Naive thymus-derived CD4-positive, alpha-beta T cell (primary cell): ENCODE measurements around the gene TTC14. TPM values are rescaled to one million over a fixed set of nuclear protein-coding genes. Genes with fewer than 3 reads are reported as not detected.
"Not testable (repeated sequence)": the region's sequence is repeated elsewhere in the genome, so short reads cannot be mapped to it uniquely, and the experiment has no call there.

Experiments used
- ATAC-seq: fragments of 150-1000 bp; cut with Tn5 transposase; 2 replicates; pipeline ENCODE4 v1.10.0; 2021; ENCODE audit warnings: mild to moderate bottlenecking, moderate library complexity
- CTCF ChIA-PET: fragments of 350-600 bp; sonication (Branson Sonifier 250); formaldehyde crosslinking; loops from one replicate; lab custom pipeline; 2021; ENCODE audit warnings: antibody characterized with exemption; lab: Charles Lee
- POLR2A ChIA-PET: fragments of 350-600 bp; sonication (Branson Sonifier 250); formaldehyde crosslinking; loops from one replicate; lab custom pipeline; 2021; ENCODE audit warnings: antibody characterized with exemption, inconsistent platforms; lab: Charles Lee
- DNase-seq, 9 donors: peaks; one replicate each; pipeline versions ENCODE4 v3.0.0 to v3.0.0-alpha.2; 2020 to 2022; ENCODE audit warnings: mixed read lengths in 1 of 9
- H3K27ac ChIP-seq: one replicate; pipeline ENCODE4 v1.7.0; 2013; ENCODE audit warnings: mild to moderate bottlenecking, low read depth, low read length, moderate library complexity
- H3K27me3 ChIP-seq, 2 donors: one replicate each; pipeline ENCODE4 v1.7.0; 2013; ENCODE audit warnings: low read length in 2 of 2, mild to moderate bottlenecking in 2 of 2, moderate library complexity in 2 of 2; ENCODE audit not compliant: control insufficient read depth in 2 of 2, insufficient read depth in 2 of 2
- H3K36me3 ChIP-seq, 3 experiments: 1 replicate in 2 of 3; 2 replicates in 1 of 3; pipeline ENCODE4 v1.7.0; 2013; ENCODE audit warnings: low read length in 3 of 3, mild to moderate bottlenecking in 3 of 3, moderate library complexity in 1 of 3; ENCODE audit not compliant: insufficient read depth in 3 of 3, control insufficient read depth in 2 of 3
- H3K4me1 ChIP-seq, 2 donors: one replicate each; pipeline ENCODE4 v1.7.0; 2013; ENCODE audit warnings: low read length in 2 of 2, mild to moderate bottlenecking in 2 of 2, moderate library complexity in 1 of 2; ENCODE audit not compliant: control insufficient read depth in 2 of 2, insufficient read depth in 2 of 2
- H3K4me3 ChIP-seq: 2 replicates; pipeline ENCODE4 v1.7.0; 2013; ENCODE audit warnings: mild to moderate bottlenecking, low read length
- H3K9me3 ChIP-seq, 3 experiments: 1 replicate in 2 of 3; 2 replicates in 1 of 3; pipeline ENCODE4 v1.7.0; 2013; ENCODE audit warnings: low read length in 3 of 3; ENCODE audit not compliant: control insufficient read depth in 2 of 3
- H3K27ac Mint-ChIP-seq, 9 donors: one replicate each; pipeline ENCODE4 v1.8.0; 2020 to 2022; ENCODE audit warnings: mixed read lengths in 9 of 9, mild to moderate bottlenecking in 8 of 9, moderate library complexity in 5 of 9, inconsistent platforms in 2 of 9
- H3K27me3 Mint-ChIP-seq, 5 donors: one replicate each; pipeline ENCODE4 v1.8.0; 2021 to 2022; ENCODE audit warnings: mixed read lengths in 5 of 5, mild to moderate bottlenecking in 1 of 5
- H3K36me3 Mint-ChIP-seq, 5 donors: one replicate each; pipeline ENCODE4 v1.8.0; 2020 to 2022; ENCODE audit warnings: mixed read lengths in 5 of 5, mild to moderate bottlenecking in 3 of 5, inconsistent platforms in 1 of 5
- H3K4me1 Mint-ChIP-seq, 7 donors: one replicate each; pipeline ENCODE4 v1.8.0; 2020 to 2022; ENCODE audit warnings: mixed read lengths in 7 of 7, mild to moderate bottlenecking in 3 of 7, inconsistent platforms in 1 of 7
- H3K4me3 Mint-ChIP-seq, 10 donors: one replicate each; pipeline ENCODE4 v1.8.0; 2020 to 2022; ENCODE audit warnings: mild to moderate bottlenecking in 10 of 10, mixed read lengths in 10 of 10, moderate library complexity in 6 of 10, inconsistent platforms in 2 of 10
- H3K9me3 Mint-ChIP-seq, 11 donors: one replicate each; pipeline ENCODE4 v1.8.0; 2020 to 2022; ENCODE audit warnings: mixed read lengths in 11 of 11, mild to moderate bottlenecking in 4 of 11, inconsistent platforms in 1 of 11, moderate library complexity in 1 of 11
- intact Hi-C, 2 donors: fragments of 100-400 bp; cut with micrococcal nuclease; formaldehyde crosslinking; loops; one replicate each; pipeline ENCODE4 v1.15.1; 2023
- polyA plus RNA-seq, 2 donors: library from polyadenylated mRNA; unstranded; fragments of 300-500 nt; fragmentation: Illumina TruSeq; gene quantifications; one replicate each; pipeline ENCODE4 v1.2.3, GENCODE V29; 2021
- total RNA-seq, 6 experiments: library from RNA in 5 of 6; stranded (reverse) in 5 of 6; gene quantifications; 1 replicate in 5 of 6; 2 replicates in 1 of 6; pipeline ENCODE4 v1.2.3 and lab custom pipeline; 2021 to 2026

The TTC14 gene
- total and polyA plus RNA-seq, 7 experiments from 2014 or later = 18.7 to 201 (median 88.8) TPM

GRCh38 chr3:180611006-180611405 is 9.0 kb downstream of the TTC14 start:
- peaks cover 17 to 40% (median 33%) of the 10 kb centered on the region in 5 donors for H3K36me3 Mint-ChIP-seq
- CTCF ChIA-PET = no interaction called here

GRCh38 chr3:180612364-180612763 is 10.4 kb downstream of the TTC14 start:
- no peaks in the 10 kb centered on the region for H3K27me3 ChIP-seq
- ChIA-PET POLR2A (no interaction called here), CTCF (no interaction called here)
- H3K4me1 ChIP-seq = no peaks in the 10 kb centered on the region
- H3K27ac Mint-ChIP-seq = peak overlapping the region in 4 of 9 donors; percentile 18 to 49 (median 26)
- DNase-seq (no peak), ATAC-seq (peak; percentile 24)
- no peaks in the 10 kb centered on the region for H3K27me3 Mint-ChIP-seq
- H3K36me3 ChIP-seq = peaks cover 13 to 54% (median 40%) of the 10 kb centered on the region in 3 experiments
- no peak overlapping the region for H3K4me3 ChIP-seq
- peaks cover 13 to 34% (median 30%) of the 10 kb centered on the region in 5 donors for H3K36me3 Mint-ChIP-seq
- intact Hi-C loops = no loop called here
- no peak overlapping the region for H3K4me3 Mint-ChIP-seq
- H3K9me3 Mint-ChIP-seq = no peaks in the 10 kb centered on the region
- H3K27ac ChIP-seq = no peak overlapping the region
- peaks cover 0 to 8% (median 0%) of the 10 kb centered on the region in 7 donors for H3K4me1 Mint-ChIP-seq
- no peaks in the 10 kb centered on the region for H3K9me3 ChIP-seq

More at GRCh38 chr3:180611006-180611405, 9.0 kb downstream of the TTC14 start:
- no peak overlapping the region for H3K4me3 Mint-ChIP-seq
- H3K9me3 ChIP-seq = no peaks in the 10 kb centered on the region
- H3K27ac Mint-ChIP-seq = peak overlapping the region in 1 of 9 donors; percentile 60
- H3K27me3 ChIP-seq = no peaks in the 10 kb centered on the region
- DNase-seq (no peak), ATAC-seq (no peak)
- intact Hi-C loops = no loop called here
- no peaks in the 10 kb centered on the region for H3K27me3 Mint-ChIP-seq
- peaks cover 3 to 14% (median 9%) of the 10 kb centered on the region in 7 donors for H3K4me1 Mint-ChIP-seq
- no peaks in the 10 kb centered on the region for H3K9me3 Mint-ChIP-seq
- POLR2A ChIA-PET = no interaction called here
- no peaks in the 10 kb centered on the region for H3K4me1 ChIP-seq
- no peak overlapping the region for H3K4me3 ChIP-seq
- no peak overlapping the region for H3K27ac ChIP-seq
- peaks cover 18 to 67% (median 54%) of the 10 kb centered on the region in 3 experiments for H3K36me3 ChIP-seq

GRCh38 chr3:180615954-180616353 is 14.0 kb downstream of the TTC14 start:
- H3K27me3 ChIP-seq = no peaks in the 10 kb centered on the region
- Mint-ChIP-seq H3K27me3 (no peaks in the 10 kb centered on the region), H3K36me3 (peaks cover 0 to 30% (median 16%) of the 10 kb centered on the region in 5 donors), H3K4me3 (no peak overlapping the region), H3K27ac (peak overlapping the region in 6 of 9 donors; percentile 28 to 72 (median 47)), H3K4me1 (peaks cover 0 to 2% (median 0%) of the 10 kb centered on the region in 7 donors), H3K9me3 (peaks cover 0 to 5% (median 0%) of the 10 kb centered on the region in 11 donors)
- H3K4me1 ChIP-seq = no peaks in the 10 kb centered on the region
- intact Hi-C loops = loop anchor here in 1 of 2 donors (2.0 kb wide), 1 partner anchor 13 kb away; the partner anchor contains the start of gene TTC14
- H3K4me3 ChIP-seq = no peak overlapping the region
- no peak overlapping the region for H3K27ac ChIP-seq
- ChIA-PET POLR2A (interaction anchor here (2.3 kb wide), 1 partner anchor 14 kb away, joined by 13 read pairs; the partner anchor contains the start of gene TTC14), CTCF (no interaction called here)
- ATAC-seq = no peak
- H3K36me3 ChIP-seq = peaks cover 7 to 26% (median 12%) of the 10 kb centered on the region in 3 experiments
- no peaks in the 10 kb centered on the region for H3K9me3 ChIP-seq
- no peak for DNase-seq

GRCh38 chr3:180617049-180617448 is 15.1 kb downstream of the TTC14 start:
- Mint-ChIP-seq H3K27ac (no peak overlapping the region), H3K36me3 (peaks cover 0 to 33% (median 13%) of the 10 kb centered on the region in 5 donors), H3K4me1 (peaks cover 0 to 4% (median 0%) of the 10 kb centered on the region in 7 donors), H3K27me3 (no peaks in the 10 kb centered on the region), H3K9me3 (peaks cover 0 to 5% (median 0%) of the 10 kb centered on the region in 11 donors), H3K4me3 (no peak overlapping the region)
- no peak for DNase-seq
- H3K9me3 ChIP-seq = no peaks in the 10 kb centered on the region
- no peak overlapping the region for H3K27ac ChIP-seq
- ATAC-seq = no peak
- CTCF ChIA-PET = no interaction called here
- no peaks in the 10 kb centered on the region for H3K4me1 ChIP-seq
- H3K36me3 ChIP-seq = peaks cover 0 to 15% (median 3%) of the 10 kb centered on the region in 3 experiments
- no peak overlapping the region for H3K4me3 ChIP-seq
- POLR2A ChIA-PET = interaction anchor here (0.7 kb wide), 1 partner anchor 15 kb away, joined by 4 read pairs; the partner anchor contains the start of gene TTC14
- no peaks in the 10 kb centered on the region for H3K27me3 ChIP-seq
- intact Hi-C loops = loop anchor here in 1 of 2 donors (2.0 kb wide), 1 partner anchor 14 kb away; the partner anchor contains the start of gene TTC14

DNA sequence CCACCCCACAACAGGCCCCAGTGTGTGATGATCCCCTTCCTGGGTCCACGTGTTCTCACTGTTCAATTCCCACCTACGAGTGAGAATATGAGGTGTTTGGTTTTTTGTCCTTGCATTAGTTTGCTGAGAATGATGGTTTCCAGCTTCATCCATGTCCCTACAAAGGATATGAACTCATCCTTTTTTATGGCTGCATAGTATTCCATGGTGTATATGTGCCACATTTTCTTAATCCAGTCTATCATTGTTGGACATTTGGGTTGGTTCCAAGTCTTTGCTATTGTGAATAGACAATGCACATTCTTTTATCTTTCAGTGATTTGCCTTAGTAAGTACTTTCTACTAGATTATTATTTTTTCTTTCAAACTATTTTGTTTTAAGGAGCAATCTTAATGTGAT is 16.6 kb downstream of the TTC14 start:
- ATAC-seq, H3K27ac ChIP-seq, H3K4me1 ChIP-seq, intact Hi-C loops, DNase-seq, H3K4me3 ChIP-seq, H3K27me3 Mint-ChIP-seq, H3K27me3 ChIP-seq, H3K36me3 ChIP-seq, H3K4me3 Mint-ChIP-seq, H3K9me3 ChIP-seq, H3K27ac Mint-ChIP-seq, POLR2A ChIA-PET, CTCF ChIA-PET: not testable (repeated sequence)
- H3K9me3 Mint-ChIP-seq = peaks cover 0 to 11% (median 0%) of the 10 kb centered on the region in 11 donors
- peaks cover 0 to 35% (median 6%) of the 10 kb centered on the region in 5 donors for H3K36me3 Mint-ChIP-seq
- H3K4me1 Mint-ChIP-seq = peaks cover 2 to 18% (median 5%) of the 10 kb centered on the region in 7 donors

- peaks cover 0 to 18% (median 0%) of the 10 kb centered on the region in 11 donors for H3K9me3 Mint-ChIP-seq
- POLR2A ChIA-PET = interaction anchor here (0.6 kb wide), 1 partner anchor 23 kb away, joined by 3 read pairs; no protein-coding TSS in a partner anchor
- Histone ChIP-seq H3K36me3 (no peaks in the 10 kb centered on the region), H3K27ac (no peak overlapping the region), H3K9me3 (no peaks in the 10 kb centered on the region), H3K4me3 (no peak overlapping the region), H3K27me3 (no peaks in the 10 kb centered on the region), H3K4me1 (no peaks in the 10 kb centered on the region)
- intact Hi-C loops = no loop called here
- no peak overlapping the region for H3K4me3 Mint-ChIP-seq
- CTCF ChIA-PET = no interaction called here
- peaks cover 5 to 28% (median 13%) of the 10 kb centered on the region in 7 donors for H3K4me1 Mint-ChIP-seq
- H3K27me3 Mint-ChIP-seq = no peaks in the 10 kb centered on the region
- DNase-seq (no peak), ATAC-seq (no peak)
- H3K36me3 Mint-ChIP-seq = peaks cover 4 to 44% (median 11%) of the 10 kb centered on the region in 5 donors
- H3K27ac Mint-ChIP-seq = no peak overlapping the region
Observed at GRCh38 chr3:180619723-180620122, 17.8 kb downstream of the TTC14 start.
